HG03442 (cell line): ENCODE measurements around the gene SEMA3F.
A peak's percentile ranks its signal among the peaks of the same experiment; 100 is the strongest.
"Not testable (repeated sequence)": the region's sequence is repeated elsewhere in the genome, so short reads cannot be mapped to it uniquely, and the experiment has no call there.

Experiments used
- ATAC-seq: cut with Tn5 transposase; IDR thresholded peaks from one replicate; pipeline ENCODE4 v1.9.1; 2021; ENCODE audit warnings: mild to moderate bottlenecking, moderate library complexity; ENCODE audit not compliant: unreplicated experiment

The SEMA3F gene

DNA sequence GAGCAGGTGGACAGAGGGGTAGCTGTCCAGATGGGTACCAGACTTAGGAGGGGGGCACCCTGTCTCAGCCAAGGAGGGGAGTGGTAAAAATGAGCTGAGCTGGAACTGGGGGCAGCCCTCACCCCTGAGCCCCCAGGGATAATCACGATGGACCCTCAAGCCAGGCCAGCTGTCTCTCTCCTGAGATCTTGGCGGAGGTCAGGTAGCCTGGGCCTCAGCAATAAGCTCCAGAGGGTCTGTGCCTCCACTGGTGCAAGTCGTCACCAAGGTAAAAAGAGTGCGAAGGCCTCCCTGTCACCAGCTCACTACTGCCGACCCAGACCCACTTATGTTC is 55.0 kb downstream of the SEMA3F start:
- ATAC-seq = no peak

DNA sequence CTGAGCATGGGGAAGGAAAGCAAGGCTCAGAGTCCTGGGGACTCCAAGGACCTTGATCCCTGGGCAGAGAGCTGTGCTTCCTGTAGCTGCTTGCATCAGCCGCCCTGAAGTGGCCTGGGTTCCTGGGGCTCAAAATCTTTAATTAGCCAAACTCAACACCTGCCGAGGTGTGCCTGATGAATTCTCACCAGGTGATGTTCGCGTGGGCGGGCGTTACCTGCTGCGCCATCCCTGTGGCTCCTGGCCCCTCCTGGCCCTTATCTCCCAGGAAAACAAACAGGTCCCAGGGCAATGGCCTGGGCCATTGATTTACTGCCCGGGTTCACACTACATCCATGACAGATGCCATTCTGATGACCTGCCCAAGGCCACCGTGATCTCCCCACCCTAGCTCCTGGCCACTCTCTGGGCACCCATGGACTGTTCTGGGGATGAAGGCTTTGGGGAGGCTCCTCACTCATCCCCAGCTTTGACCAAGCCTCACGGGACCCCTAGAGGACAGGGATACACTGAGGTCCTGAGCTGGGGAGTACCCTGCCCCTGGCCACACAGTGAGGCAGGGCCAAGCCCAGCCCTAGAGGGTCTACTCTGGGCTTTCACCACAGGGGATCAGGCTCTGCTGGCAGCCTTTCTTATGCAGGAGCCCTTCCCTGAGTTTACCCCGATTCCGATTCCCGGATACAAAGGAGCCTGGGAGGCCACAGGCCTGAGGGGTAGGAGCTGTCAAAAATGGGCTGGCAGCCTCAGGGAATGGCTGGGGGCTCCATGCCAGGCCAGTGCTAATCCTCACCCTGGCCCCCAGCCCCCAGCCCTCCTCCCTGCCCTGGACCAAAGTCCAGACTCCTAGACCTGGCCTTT is 55.6 kb downstream of the SEMA3F start:
- ATAC-seq = no peak

DNA sequence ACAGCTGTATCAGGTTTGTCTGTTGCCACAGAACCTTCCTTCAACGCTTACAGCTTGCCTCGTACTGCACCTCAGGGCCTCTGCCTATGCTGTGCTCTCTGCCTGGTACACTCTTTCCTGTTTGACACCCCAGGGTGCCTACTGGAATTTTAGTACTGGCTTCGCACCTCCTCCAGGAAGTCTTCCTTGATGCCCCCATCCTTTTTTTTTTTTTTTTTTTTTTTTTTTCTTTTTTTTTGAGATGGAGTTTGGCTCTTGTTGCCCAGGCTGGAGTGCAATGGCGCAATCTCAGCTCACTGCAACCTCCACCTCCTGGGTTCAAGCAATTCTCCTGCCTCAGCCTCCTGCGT is 56.2 kb downstream of the SEMA3F start:
- not testable (repeated sequence) for ATAC-seq

GRCh38 chr3:50211930-50212329 is 56.8 kb downstream of the SEMA3F start:
- ATAC-seq = no peak

DNA sequence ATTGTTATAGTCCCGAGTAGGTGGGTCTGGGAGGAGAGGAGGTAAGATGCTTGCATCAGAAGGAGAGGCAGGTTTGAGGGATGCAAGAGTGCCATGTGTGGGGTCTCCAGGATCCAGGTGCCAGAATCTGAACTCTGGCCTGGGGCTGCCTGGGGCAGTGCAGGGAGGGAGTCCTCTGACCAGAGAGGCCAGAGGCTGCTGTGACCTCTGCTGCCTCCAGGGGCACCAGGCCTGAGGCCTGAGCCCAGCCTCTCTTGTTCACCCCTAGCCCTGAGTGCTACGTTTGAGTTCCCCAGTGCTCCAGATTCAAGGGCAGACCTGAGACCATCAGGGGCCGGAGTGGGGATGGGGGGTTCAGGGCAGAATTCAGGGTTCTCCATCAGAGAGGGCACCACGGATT is 57.4 kb downstream of the SEMA3F start:
- no peak for ATAC-seq

GRCh38 chr3:50212971-50213370 is 57.8 kb downstream of the SEMA3F start:
- no peak for ATAC-seq

DNA sequence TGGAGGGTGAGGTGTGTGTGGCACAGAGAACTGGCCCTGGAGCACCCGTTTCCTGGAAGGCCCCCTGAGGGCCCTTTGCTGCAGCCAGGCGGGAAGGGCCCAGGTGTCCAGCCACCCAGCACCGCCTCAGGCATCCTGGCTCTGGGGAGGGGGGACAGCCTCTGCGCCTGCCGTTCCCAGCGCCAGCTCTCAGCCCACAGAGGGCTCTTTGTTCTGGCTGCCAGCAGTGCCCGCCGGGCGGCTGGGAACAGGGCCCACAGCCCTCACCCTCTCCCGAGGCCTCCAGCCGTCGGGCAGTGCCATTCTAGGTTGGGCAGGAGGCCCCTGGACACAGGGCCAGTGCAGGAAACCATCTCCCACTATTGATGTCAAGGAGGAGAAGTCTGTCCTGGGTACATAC is 58.2 kb downstream of the SEMA3F start:
- no peak for ATAC-seq

- ATAC-seq = no peak
These were observed 59.7 kb downstream of the SEMA3F start for GRCh38 chr3:50214824-50215223.

DNA sequence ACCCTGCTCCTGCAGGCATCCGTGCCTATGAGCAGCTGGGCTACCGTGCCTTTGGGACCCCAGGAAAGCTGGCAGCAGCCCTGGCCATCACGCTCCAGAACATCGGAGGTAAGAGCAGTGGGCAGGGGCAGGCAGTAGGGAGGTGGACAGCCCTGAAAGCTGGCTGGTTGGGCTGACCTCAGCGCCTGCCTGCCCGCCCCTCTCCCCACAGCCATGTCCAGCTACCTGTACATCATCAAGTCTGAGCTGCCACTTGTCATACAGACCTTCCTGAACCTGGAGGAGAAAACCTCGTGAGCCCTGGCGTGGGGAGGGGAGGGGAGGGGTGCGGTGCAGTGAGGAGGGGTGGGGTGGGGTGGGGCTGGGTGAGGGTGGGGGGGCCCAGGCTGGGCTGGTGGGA is 60.4 kb downstream of the SEMA3F start:
- ATAC-seq = no peak

DNA sequence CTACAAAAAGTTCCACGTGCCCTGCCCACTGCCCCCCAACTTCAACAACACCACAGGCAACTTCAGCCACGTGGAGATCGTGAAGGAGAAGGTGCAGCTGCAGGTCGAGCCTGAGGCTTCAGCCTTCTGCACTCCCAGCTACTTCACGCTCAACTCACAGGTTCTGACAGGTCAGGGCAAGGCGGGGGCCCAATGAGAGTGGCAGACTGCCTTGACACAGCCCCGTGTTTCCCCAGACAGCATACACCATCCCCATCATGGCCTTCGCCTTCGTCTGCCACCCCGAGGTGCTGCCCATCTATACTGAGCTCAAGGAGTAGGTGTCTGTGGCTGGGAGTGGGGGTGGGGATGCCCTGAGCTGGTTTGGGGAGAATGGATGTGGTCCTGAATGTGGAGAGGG is 62.6 kb downstream of the SEMA3F start:
- no peak for ATAC-seq

DNA sequence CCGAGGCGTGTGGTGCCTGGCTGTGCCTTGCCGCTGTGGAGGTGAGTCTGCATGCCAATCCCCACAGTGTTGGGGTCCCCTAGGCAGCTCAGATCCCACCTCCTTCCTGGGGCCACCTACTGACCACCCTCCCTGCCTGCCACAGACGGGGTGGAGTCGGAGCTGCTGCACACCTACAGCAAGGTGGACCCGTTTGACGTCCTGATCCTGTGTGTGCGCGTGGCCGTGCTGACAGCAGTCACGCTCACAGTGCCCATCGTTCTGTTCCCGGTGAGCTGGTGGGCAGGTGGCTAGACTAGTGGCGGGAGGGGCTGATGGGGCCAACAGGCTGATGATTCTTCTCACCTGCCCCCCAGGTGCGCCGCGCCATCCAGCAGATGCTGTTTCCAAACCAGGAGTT is 63.3 kb downstream of the SEMA3F start:
- no peak for ATAC-seq

- no peak for ATAC-seq
These were observed 64.2 kb downstream of the SEMA3F start for GRCh38 chr3:50219285-50219684.

- no peak for ATAC-seq
These were observed 65.0 kb downstream of the SEMA3F start for GRCh38 chr3:50220109-50220508.

- ATAC-seq = no peak
These were observed 65.9 kb downstream of the SEMA3F start for GRCh38 chr3:50221051-50221410.

GRCh38 chr3:50221411-50222168 is 66.5 kb downstream of the SEMA3F start:
- ATAC-seq = no peak

DNA sequence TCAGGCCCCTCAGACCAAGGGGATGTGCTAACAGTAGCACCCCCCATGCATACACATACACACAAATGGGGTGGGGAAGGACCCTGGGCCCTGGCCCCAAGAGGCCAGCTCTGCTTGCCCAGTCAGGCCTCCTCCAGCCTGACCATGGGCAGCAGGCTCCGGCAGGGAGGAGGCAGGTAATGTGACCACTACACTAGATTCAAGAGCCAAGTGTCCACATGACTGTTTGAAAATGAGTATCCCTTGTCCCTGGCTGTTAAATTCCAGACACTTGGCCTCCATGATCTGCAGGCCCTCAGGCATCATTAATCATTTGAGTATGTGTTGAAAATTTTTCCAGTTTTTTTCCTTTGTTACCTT is 67.0 kb downstream of the SEMA3F start:
- no peak for ATAC-seq

DNA sequence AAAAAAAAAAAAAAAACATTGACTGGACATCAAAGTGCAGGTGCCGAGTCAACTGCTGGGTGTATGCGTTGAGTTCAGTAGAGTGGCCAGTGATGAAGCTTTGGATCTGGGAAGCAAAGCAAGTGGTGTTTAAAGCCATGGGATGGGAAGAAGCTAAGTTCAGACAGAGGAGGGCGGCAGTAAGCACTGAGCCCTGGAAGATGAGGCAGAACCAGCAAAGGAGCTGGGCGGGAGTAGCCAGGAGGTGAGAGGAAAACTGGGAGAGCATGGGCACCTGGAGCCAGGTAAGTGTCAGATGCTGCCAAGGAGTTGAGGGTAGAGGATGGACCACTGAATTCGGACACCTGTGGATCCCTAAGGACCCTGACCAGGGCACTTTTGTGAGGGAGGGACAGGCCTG is 69.5 kb downstream of the SEMA3F start:
- ATAC-seq = no peak

- ATAC-seq = peak; percentile 6
These were observed 71.8 kb downstream of the SEMA3F start for GRCh38 chr3:50226888-50227389.

DNA sequence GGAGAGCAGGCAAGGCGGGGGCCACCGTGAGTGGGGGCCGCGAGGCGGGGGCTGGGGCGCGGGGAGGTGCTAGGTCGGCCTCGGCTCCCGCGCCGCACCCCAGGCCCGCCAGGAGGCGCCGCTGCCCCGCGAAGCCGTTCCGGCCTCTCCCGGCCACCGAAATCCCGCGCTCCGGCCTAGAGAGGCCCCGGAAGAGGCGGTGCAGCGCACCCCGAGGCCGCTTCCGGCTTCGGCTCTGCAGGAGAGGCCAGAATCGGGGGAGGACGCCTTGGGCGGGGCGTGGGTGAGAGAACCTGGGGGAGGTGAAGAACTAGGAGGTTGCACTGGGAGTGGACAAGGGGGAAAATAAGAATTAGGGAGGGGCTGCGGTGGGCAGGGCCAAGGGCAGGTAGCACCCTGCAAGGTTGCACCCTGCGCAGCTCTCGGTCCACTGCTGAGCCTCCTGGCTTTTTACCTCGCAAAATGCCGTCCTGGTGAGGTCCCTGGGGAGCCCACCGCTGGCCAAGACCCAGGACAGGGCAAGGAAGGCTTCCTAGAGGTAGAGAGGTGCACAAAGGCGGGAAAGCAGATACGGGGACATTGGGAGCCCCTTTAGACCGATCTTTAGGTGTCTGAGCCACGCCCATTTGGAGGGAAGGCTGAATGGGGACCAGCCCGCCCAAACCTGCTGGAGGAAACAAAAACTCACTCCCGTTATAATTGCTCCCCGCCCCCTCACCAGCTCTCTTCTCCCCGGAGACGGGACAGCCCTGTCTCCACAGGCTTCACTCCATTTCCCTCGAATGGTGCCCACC is 72.5 kb downstream of the SEMA3F start:
- ATAC-seq = peak; percentile 78

DNA sequence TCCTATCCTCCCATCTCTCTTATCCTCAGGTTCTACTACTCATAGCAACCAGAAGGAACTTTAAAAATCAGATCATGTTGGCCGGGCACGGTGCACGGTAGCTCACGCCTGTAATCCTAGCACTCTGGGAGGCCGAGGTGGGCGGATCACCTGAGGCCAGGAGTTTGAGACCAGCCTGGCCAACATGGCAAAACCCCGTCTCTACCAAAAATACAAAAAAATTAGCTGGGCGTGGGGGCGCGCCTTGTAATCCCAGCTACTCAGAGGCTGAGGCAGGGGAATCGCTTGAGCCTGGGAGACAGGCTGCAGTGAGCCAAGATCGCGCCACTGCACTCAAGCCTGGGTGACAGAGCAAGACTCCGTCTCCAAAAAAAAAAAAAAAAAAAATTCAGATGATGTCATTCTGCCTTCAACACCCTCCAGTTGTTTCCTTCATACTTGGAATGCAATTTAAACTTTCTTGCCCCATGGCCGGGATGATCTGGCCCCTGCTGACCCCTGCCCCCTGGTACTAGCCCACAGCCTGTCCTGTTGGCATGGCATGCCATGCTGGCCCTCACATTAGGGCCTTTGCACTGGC is 73.2 kb downstream of the SEMA3F start:
- ATAC-seq = not testable (repeated sequence)

DNA sequence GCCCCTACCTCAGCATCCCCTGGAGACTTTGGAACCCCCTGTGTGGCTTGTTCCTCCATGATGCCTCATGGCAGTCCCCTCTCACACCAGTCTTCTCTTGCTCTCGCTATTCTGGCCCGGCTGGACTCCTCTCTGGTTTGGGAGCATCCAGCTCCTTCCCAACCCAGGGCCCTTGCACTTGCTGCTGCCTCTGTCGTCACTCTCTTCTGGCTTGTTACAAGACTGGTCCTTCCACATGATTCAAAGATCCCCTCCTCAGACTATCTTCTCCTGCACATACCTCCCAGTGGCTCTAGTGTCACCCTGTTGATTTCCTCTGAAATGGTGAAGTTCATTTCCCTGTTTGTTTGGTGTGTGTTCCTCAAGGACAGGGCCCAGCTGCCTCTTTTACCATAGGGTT is 74.4 kb downstream of the SEMA3F start:
- no peak for ATAC-seq
